Mesangial cell (primary cell): Measurements from ENCODE around the gene ASIP. TPM values are rescaled to one million over a fixed set of nuclear protein-coding genes. Genes with fewer than 3 reads are reported as not detected.

Experiments
- total RNA-seq: library from RNA; depleted of rRNA; stranded (reverse); fragments of >200 nt; gene quantifications from 2 replicates; pipeline ENCODE4 v1.2.3, GENCODE V29; 2015

Gene ASIP
- not detected in 2 replicates for total RNA-seq

GRCh38 chr20:34240693-34241615, at the start of gene ASIP:
ASIP (plus strand) TSS chr20:34241423; CDS start chr20:34260375, 18,952 bp downstream.

DNA sequence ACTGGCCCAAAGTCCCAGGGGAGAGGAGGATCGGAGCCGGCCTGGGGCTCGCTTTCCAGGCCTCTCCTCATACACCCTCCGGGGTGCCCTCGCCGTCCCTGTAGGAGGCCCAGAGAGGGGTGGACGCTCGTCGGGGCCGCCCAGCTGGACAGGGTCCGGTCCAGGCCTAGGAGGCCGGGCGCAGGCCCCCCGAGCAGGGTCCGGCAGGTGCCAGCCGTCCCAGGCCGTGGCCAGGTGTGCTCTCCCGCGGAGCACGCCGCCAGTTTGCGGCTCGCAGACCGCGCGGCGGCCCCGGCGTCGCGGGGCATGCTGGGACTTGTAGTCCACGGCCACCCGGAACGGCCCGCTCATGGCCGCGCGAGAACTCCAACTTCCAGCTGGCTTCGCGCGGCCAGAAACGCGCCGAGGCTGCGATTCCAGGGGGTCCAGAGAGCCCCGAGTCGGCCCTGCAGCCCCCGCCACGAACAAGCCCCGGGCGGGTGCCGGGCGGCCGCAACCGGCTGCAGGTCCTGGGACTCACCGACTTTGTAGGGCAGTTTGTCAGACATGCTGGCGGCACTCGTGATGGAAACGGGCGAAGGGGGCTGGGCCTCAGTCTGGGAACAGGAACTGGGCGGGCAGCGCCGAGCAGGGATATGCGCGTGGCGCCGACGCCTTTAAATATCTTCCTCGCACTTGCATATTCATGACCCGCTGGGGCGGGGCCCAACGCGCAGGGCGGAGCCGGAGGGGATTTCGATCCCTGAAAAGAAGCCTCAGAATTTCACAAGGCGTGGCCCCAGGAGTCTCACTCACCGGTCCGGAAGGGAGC, 61.7 kb downstream of the ASIP start, which contains the start of gene AHCY:
AHCY (minus strand) TSS at position 633 of the 811 bp plus-strand sequence; CDS start at position 548, 85 bp downstream.

Other genes starting within 250 kb of the ASIP start
- 115 and 136 TPM in 2 replicates for gene RALY, start 247.5 kb upstream of the ASIP start, total RNA-seq
- 34.9 and 56.4 TPM in 2 replicates for gene EIF2S2, start 129.2 kb upstream of the ASIP start, total RNA-seq
- gene AHCY, start 61.9 kb downstream of the ASIP start, total RNA-seq: 163 and 206 TPM in 2 replicates
- gene ITCH, start 121.8 kb downstream of the ASIP start, total RNA-seq: 36.3 and 38.8 TPM in 2 replicates